GM12878 (cell line): ENCODE measurements around the gene RRP1B. TPM values are rescaled to one million over a fixed set of nuclear protein-coding genes. Genes with fewer than 3 reads are reported as not detected.

Experiments used
- ATAC-seq: fragments of 200-7000 bp; cut with Tn5 transposase; 3 replicates; pipeline ENCODE4 v1.9.1; 2020; ENCODE audit warnings: mild to moderate bottlenecking, moderate library complexity
- BruUV-seq: library from RNA; stranded (reverse); fragments of 400-500 nt; replicated peaks from 2 replicates; lab custom pipeline; 2021; lab: Mats Ljungman, UMichigan
- CTCF ChIA-PET: fragments of 300-600 bp; sonication (Branson Sonifier 250); formaldehyde crosslinking; extraction: SDS; loops from one replicate; lab custom pipeline; 2021; ENCODE audit warnings: inconsistent platforms; lab: Yijun Ruan, JAX
- POLR2A ChIA-PET: fragments of 350-600 bp; formaldehyde crosslinking; extraction: SDS; loops from one replicate; lab custom pipeline; 2021; ENCODE audit warnings: inconsistent platforms; lab: Charles Lee
- RAD21 ChIA-PET: fragments of 300-600 bp; sonication (Branson Sonifier 250); formaldehyde crosslinking; loops from one replicate; lab custom pipeline; 2023; ENCODE audit warnings: antibody characterized with exemption; ENCODE audit not compliant: unreplicated experiment; lab: Charles Lee
- SMC1A ChIA-PET: fragments of 300-600 bp; sonication (Branson Sonifier 250); formaldehyde crosslinking; loops from one replicate; lab custom pipeline; 2023; ENCODE audit not compliant: unreplicated experiment, uncharacterized antibody; lab: Charles Lee
- DNase-seq: peaks from one replicate; pipeline ENCODE4 v3.0.0-alpha.2; 2011; ENCODE audit warnings: low read depth, low spot score
- FAIRE-seq: peaks from 3 replicates; lab custom pipeline; 2011; peaks lifted over from hg19 to GRCh38; lab: Jason Lieb, UNC
- H2AFZ ChIP-seq: 2 replicates; pipeline ENCODE4 v1.6.0; 2011; ENCODE audit warnings: low read depth, low read length, control low read depth; ENCODE audit not compliant: control insufficient read depth
- H3K27ac ChIP-seq: 2 replicates; pipeline ENCODE4 v1.5.1; 2011; ENCODE audit warnings: control low read depth; ENCODE audit not compliant: control insufficient read depth, insufficient read depth
- H3K27me3 ChIP-seq, 2 experiments: replicated peaks in 1 of 2; 2 replicates each; pipeline versions ENCODE4 v1.6.0 to v1.6.1; 2011; ENCODE audit warnings: low read length in 1 of 2; ENCODE audit not compliant: control insufficient read depth in 2 of 2, insufficient read depth in 2 of 2
- H3K36me3 ChIP-seq, 2 experiments: 2 replicates each; pipeline ENCODE4 v1.5.1; 2011; ENCODE audit warnings: low read length in 1 of 2; ENCODE audit not compliant: control insufficient read depth in 2 of 2, insufficient read depth in 2 of 2
- H3K4me1 ChIP-seq: 2 replicates; pipeline ENCODE4 v1.6.1; 2011; ENCODE audit warnings: mild to moderate bottlenecking, low read length, moderate library complexity, mixed read lengths; ENCODE audit not compliant: control insufficient read depth, insufficient read depth
- H3K4me2 ChIP-seq: 2 replicates; pipeline ENCODE4 v1.6.0; 2011; ENCODE audit warnings: control low read depth; ENCODE audit not compliant: control insufficient read depth, insufficient read depth
- H3K4me3 ChIP-seq: fragments of 200-600 bp; sonication (generic); 2 replicates; pipeline ENCODE4 v1.5.1; 2016
- H3K79me2 ChIP-seq: 2 replicates; pipeline ENCODE4 v1.6.0; 2011; ENCODE audit warnings: low read length; ENCODE audit not compliant: control insufficient read depth, insufficient read depth
- H3K9ac ChIP-seq: 2 replicates; pipeline ENCODE4 v1.8.0; 2011; ENCODE audit warnings: low read length, control low read depth, mixed read lengths; ENCODE audit not compliant: control insufficient read depth, insufficient read depth
- H3K9me3 ChIP-seq: replicated peaks from 3 replicates; pipeline ENCODE4 v1.5.1; 2011; ENCODE audit warnings: mild to moderate bottlenecking, low read length; ENCODE audit not compliant: control insufficient read depth, insufficient read depth
- H4K20me1 ChIP-seq: 2 replicates; pipeline ENCODE4 v1.6.0; 2011; ENCODE audit not compliant: control insufficient read depth, insufficient read depth
- MYB ChIP-seq: fragments of 150-350 bp; IDR thresholded peaks from 2 replicates; pipeline ENCODE4 v1.6.1; 2014; ENCODE audit warnings: mild to moderate bottlenecking, low read depth, low read length, borderline replicate concordance
- NR2C2 ChIP-seq: IDR thresholded peaks from 2 replicates; pipeline ENCODE4 v1.6.1; 2011; ENCODE audit warnings: borderline replicate concordance, low read depth; ENCODE audit not compliant: control insufficient read depth, insufficient read length
- PAX8 ChIP-seq: fragments of 450-650 bp; IDR thresholded peaks from 2 replicates; pipeline ENCODE4 v1.6.1; 2017; ENCODE audit warnings: mild to moderate bottlenecking, moderate library complexity
- PBX3 ChIP-seq: IDR thresholded peaks from 2 replicates; pipeline ENCODE4 v1.6.1; 2011; ENCODE audit warnings: mild to moderate bottlenecking, low read depth, low read length, moderate library complexity; ENCODE audit not compliant: insufficient replicate concordance
- RAD21 ChIP-seq: IDR thresholded peaks from 2 replicates; pipeline ENCODE4 v1.6.1; 2011; ENCODE audit warnings: mild to moderate bottlenecking, low read depth, low read length, moderate library complexity; ENCODE audit not compliant: insufficient read depth
- RBBP5 ChIP-seq: fragments of 200-600 bp; sonication (generic); conservative IDR thresholded peaks from 2 replicates; pipeline ENCODE4 v1.6.1; 2016
- SREBF1 ChIP-seq: IDR thresholded peaks from 2 replicates; pipeline ENCODE4 v1.6.1; 2012; ENCODE audit warnings: mild to moderate bottlenecking, low read length
- SREBF2 ChIP-seq: IDR thresholded peaks from 2 replicates; pipeline ENCODE4 v1.6.1; 2012; ENCODE audit warnings: mild to moderate bottlenecking, low read length
- SUPT20H ChIP-seq: IDR thresholded peaks from 2 replicates; pipeline ENCODE4 v1.6.1; 2011; ENCODE audit warnings: low read depth, mild to moderate bottlenecking, low read length, moderate library complexity, borderline replicate concordance; ENCODE audit not compliant: control insufficient read depth
- TAF1 ChIP-seq: IDR thresholded peaks from 2 replicates; pipeline ENCODE4 v1.6.1; 2011; ENCODE audit warnings: mild to moderate bottlenecking, low read depth, low read length, borderline replicate concordance
- TCF3 ChIP-seq: IDR thresholded peaks from 2 replicates; pipeline ENCODE4 v1.6.1; 2012; ENCODE audit warnings: low read depth, mild to moderate bottlenecking, low read length, borderline replicate concordance; ENCODE audit not compliant: insufficient read depth
- USF2 ChIP-seq: IDR thresholded peaks from 2 replicates; pipeline ENCODE4 v1.6.1; 2011; ENCODE audit warnings: low read depth, low read length, improper control_type of control experiment, borderline replicate concordance
- WRNIP1 ChIP-seq: IDR thresholded peaks from 2 replicates; pipeline ENCODE4 v1.6.1; 2011; ENCODE audit warnings: low read depth, low read length, improper control_type of control experiment, borderline replicate concordance
- ZBTB11 ChIP-seq: fragments of 450-650 bp; formaldehyde crosslinking; IDR thresholded peaks from 2 replicates; pipeline ENCODE4 v1.5.0; 2022; ENCODE audit warnings: mild to moderate bottlenecking, missing genetic modification characterization
- ZZZ3 ChIP-seq: IDR thresholded peaks from 2 replicates; pipeline ENCODE4 v1.6.1; 2011; ENCODE audit warnings: low read depth; ENCODE audit not compliant: control insufficient read depth, insufficient read length
- WGBS: methylation state at CpG from one replicate; pipeline ENCODE4 v1.1.6; 2016; ENCODE audit warnings: low lambda C conversion rate; ENCODE audit not compliant: insufficient replicate concordance, insufficient coverage; ENCODE audit errors: missing lambda C conversion rate; 5-methylcytosine and 5-hydroxymethylcytosine counted together
- in situ Hi-C: fragments of 300-500 bp; cut with MboI; formaldehyde crosslinking; loops from 9 replicates; pipeline ENCODE4 v1.14.3; 2018; ENCODE audit warnings: mixed read lengths
- intact Hi-C: fragments of 100-400 bp; cut with micrococcal nuclease; formaldehyde crosslinking; loops from one replicate; pipeline ENCODE4 v1.14.2; 2022; ENCODE audit not compliant: unreplicated experiment
- polyA plus RNA-seq, 11 experiments: library from polyadenylated mRNA; depleted of rRNA in 4 of 11; unstranded in 6 of 11; stranded (reverse) in 5 of 11; fragments of >200 nt; fragmentation: Nextera tagmentation in 4 of 11; fragmentation: Illumina TruSeq in 1 of 11; extraction: Ambion mirVana in 4 of 11; extraction: Trizol in 1 of 11; gene quantifications; 1 replicate in 1 of 11; 2 replicates in 10 of 11; pipeline versions ENCODE4 v1.2.1 to v1.2.3, GENCODE V29; 2011 to 2016; ENCODE audit warnings: inconsistent platforms in 2 of 11, missing spikeins in 2 of 11, low read depth in 1 of 11
- total RNA-seq, 4 experiments: library from RNA; depleted of rRNA in 3 of 4; stranded (reverse); fragments of >200 nt in 3 of 4; fragmentation: Illumina TruSeq in 1 of 4; extraction: Trizol in 1 of 4; gene quantifications; 2 replicates each; pipeline versions ENCODE4 v1.2.1 to v1.2.3, GENCODE V29; 2013 to 2021

The RRP1B gene
- total and polyA plus RNA-seq, 10 of the 15 experiments (the other 5 are each of a cell fraction or from before 2014, with no cell fraction given): 8.1 to 57.4 (median 38.1) TPM

- peak overlapping the region; percentile 72; the same call in 1 of the 2 replicates for H3K4me2 ChIP-seq
- DNase-seq (no peak), FAIRE-seq (no peak), ATAC-seq (no peak)
- peaks cover 46% of the 10 kb centered on the region for H3K79me2 ChIP-seq
- no peak overlapping the region; the same call in 1 of the 2 replicates for H3K27ac ChIP-seq
- intact Hi-C loops: loop anchor here (10.0 kb wide), 1 partner anchor 734 kb away; the partner anchor contains the start of gene ERVH48-1
- ChIA-PET SMC1A (interaction anchor here (1.1 kb wide), 1 partner anchor 16 kb away, joined by 4 read pairs; no protein-coding TSS in a partner anchor), POLR2A (no interaction called here), CTCF (interaction anchor here (0.6 kb wide), 1 partner anchor 123 kb away, joined by 3 read pairs; no protein-coding TSS in a partner anchor)
- H4K20me1 ChIP-seq: no peaks in the 10 kb centered on the region; the same call in 1 of the 2 replicates
- H2AFZ ChIP-seq: peak overlapping the region; percentile 94
- H3K27me3 ChIP-seq: no peaks in the 10 kb centered on the region
- 94% methylated on average over 18 of the region's 23 CpGs for WGBS
- no peaks in the 10 kb centered on the region; the same call in 2 of the 3 replicates for H3K9me3 ChIP-seq
- BruUV-seq: TSS peak; percentile 89
- no peak for TF ChIP-seq TCF3
- TF ChIP-seq TAF1: no peak
- no peak for TF ChIP-seq WRNIP1
- TF ChIP-seq RBBP5: no peak
- TF ChIP-seq PAX8: no peak
- TF ChIP-seq SUPT20H: no peak
- TF ChIP-seq SREBF1: no peak
- TF ChIP-seq USF2: no peak
- no peak for TF ChIP-seq ZBTB11 (CRISPR knock-in tag)
- TF ChIP-seq MYB: no peak
- no peak for TF ChIP-seq NR2C2
- no peak for TF ChIP-seq PBX3
- no peak for TF ChIP-seq RAD21
- no peak for TF ChIP-seq SREBF2
- no peak for TF ChIP-seq ZZZ3
- TF ChIP-seq, all 136 proteins: peak for 0
- in situ Hi-C loops: loop anchor here (10.0 kb wide), 1 partner anchor 724 kb away; no protein-coding TSS in a partner anchor
- RAD21 ChIA-PET: interaction anchor here (0.6 kb wide), 1 partner anchor 65 kb away, joined by 4 read pairs; no protein-coding TSS in a partner anchor
- peak overlapping the region; percentile 94; the same call in 1 of the 2 replicates for H3K9ac ChIP-seq
- H3K4me1 ChIP-seq: peaks cover 27% of the 10 kb centered on the region
- no peak overlapping the region for H3K4me3 ChIP-seq
- H3K36me3 ChIP-seq: peaks cover 2 to 12% of the 10 kb centered on the region in 2 experiments; a peak in 2 of 4 replicates
Observed at GRCh38 chr21:43658769-43659135, 608 bp upstream of the RRP1B start.
